Karpas-422 (cell line): ENCODE results near the gene MILR1. TPM values are rescaled to one million over a fixed set of nuclear protein-coding genes. Genes with fewer than 3 reads are reported as not detected.

Experiments
- DNase-seq: peaks from one replicate; pipeline ENCODE4 v3.0.0-alpha.2; 2015
- H2AFZ ChIP-seq: fragments of 200-600 bp; sonication (generic); 2 replicates; pipeline ENCODE4 v1.6.1; 2014; ENCODE audit warnings: antibody characterized with exemption, low read length, mixed read lengths
- H3K27ac ChIP-seq: fragments of 200-600 bp; sonication (generic); 2 replicates; pipeline ENCODE4 v1.5.1; 2014; ENCODE audit warnings: mild to moderate bottlenecking, low read length, moderate library complexity
- H3K27me3 ChIP-seq: fragments of 200-600 bp; sonication (generic); 2 replicates; pipeline ENCODE4 v1.6.1; 2014; ENCODE audit warnings: low read length, mixed read lengths
- H3K36me3 ChIP-seq: fragments of 200-600 bp; sonication (generic); 2 replicates; pipeline ENCODE4 v1.6.1; 2014; ENCODE audit warnings: low read length, mixed read lengths; ENCODE audit not compliant: insufficient read depth
- H3K4me1 ChIP-seq: fragments of 200-600 bp; sonication (generic); 2 replicates; pipeline ENCODE4 v1.6.1; 2014; ENCODE audit warnings: mild to moderate bottlenecking, low read length, mixed read lengths
- H3K4me2 ChIP-seq: fragments of 200-600 bp; sonication (generic); 2 replicates; pipeline ENCODE4 v1.6.1; 2014; ENCODE audit warnings: low read length, low read depth, mild to moderate bottlenecking; ENCODE audit not compliant: poor library complexity, severe bottlenecking
- H3K4me3 ChIP-seq: fragments of 200-600 bp; sonication (generic); 2 replicates; pipeline ENCODE4 v1.5.1; 2014; ENCODE audit warnings: mild to moderate bottlenecking, antibody characterized with exemption, low read length, mixed read lengths
- H3K79me2 ChIP-seq: fragments of 200-600 bp; sonication (generic); 2 replicates; pipeline ENCODE4 v1.6.1; 2014; ENCODE audit warnings: mild to moderate bottlenecking, low read length, mixed read lengths
- H3K9ac ChIP-seq: fragments of 200-600 bp; sonication (generic); 2 replicates; pipeline ENCODE4 v1.6.0; 2014; ENCODE audit warnings: low read length
- H3K9me2 ChIP-seq: fragments of 200-600 bp; sonication (generic), shearing (Covaris generic); replicated peaks from 2 replicates; pipeline ENCODE4 v1.6.0; 2014; ENCODE audit warnings: mild to moderate bottlenecking, low read length, moderate library complexity; ENCODE audit not compliant: insufficient read depth
- H3K9me3 ChIP-seq: fragments of 300-700, 200-600 bp; sonication (generic); 2 replicates; pipeline ENCODE4 v1.6.1; 2014; ENCODE audit warnings: low read length, mixed read lengths
- H4K20me1 ChIP-seq: fragments of 200-600 bp; sonication (generic); 2 replicates; pipeline ENCODE4 v1.6.1; 2014; ENCODE audit warnings: mild to moderate bottlenecking, antibody characterized with exemption, low read length, low read depth; ENCODE audit not compliant: insufficient read depth
- total RNA-seq: library from RNA; depleted of rRNA; stranded (reverse); fragments of >200 nt; shearing (Covaris generic); gene quantifications from 2 replicates; pipeline ENCODE4 v1.2.3, GENCODE V29; 2014; ENCODE audit warnings: low replicate concordance

MILR1 gene
- total RNA-seq, 1 experiment from 2014 or later: 156 TPM

- Histone ChIP-seq H2AFZ (no peak overlapping the region), H3K9me3 (no peaks in the 10 kb centered on the region), H3K79me2 (peaks cover 52% of the 10 kb centered on the region), H4K20me1 (peaks cover 77% of the 10 kb centered on the region), H3K4me2 (peak overlapping the region; percentile 97), H3K9me2 (no peaks in the 10 kb centered on the region), H3K9ac (0 out of 2 replicates have a peak overlapping the region, but pooled peaks have one; percentile 5), H3K4me1 (peaks cover 74% of the 10 kb centered on the region), H3K36me3 (peaks cover 69% of the 10 kb centered on the region), H3K27ac (peak overlapping the region; percentile 94; the same call in 1 of the 2 replicates), H3K27me3 (no peaks in the 10 kb centered on the region), H3K4me3 (no peak overlapping the region)
- no peak for DNase-seq
Measured at GRCh38 chr17:64503341-64503740, 54.4 kb downstream of the MILR1 start.

DNA sequence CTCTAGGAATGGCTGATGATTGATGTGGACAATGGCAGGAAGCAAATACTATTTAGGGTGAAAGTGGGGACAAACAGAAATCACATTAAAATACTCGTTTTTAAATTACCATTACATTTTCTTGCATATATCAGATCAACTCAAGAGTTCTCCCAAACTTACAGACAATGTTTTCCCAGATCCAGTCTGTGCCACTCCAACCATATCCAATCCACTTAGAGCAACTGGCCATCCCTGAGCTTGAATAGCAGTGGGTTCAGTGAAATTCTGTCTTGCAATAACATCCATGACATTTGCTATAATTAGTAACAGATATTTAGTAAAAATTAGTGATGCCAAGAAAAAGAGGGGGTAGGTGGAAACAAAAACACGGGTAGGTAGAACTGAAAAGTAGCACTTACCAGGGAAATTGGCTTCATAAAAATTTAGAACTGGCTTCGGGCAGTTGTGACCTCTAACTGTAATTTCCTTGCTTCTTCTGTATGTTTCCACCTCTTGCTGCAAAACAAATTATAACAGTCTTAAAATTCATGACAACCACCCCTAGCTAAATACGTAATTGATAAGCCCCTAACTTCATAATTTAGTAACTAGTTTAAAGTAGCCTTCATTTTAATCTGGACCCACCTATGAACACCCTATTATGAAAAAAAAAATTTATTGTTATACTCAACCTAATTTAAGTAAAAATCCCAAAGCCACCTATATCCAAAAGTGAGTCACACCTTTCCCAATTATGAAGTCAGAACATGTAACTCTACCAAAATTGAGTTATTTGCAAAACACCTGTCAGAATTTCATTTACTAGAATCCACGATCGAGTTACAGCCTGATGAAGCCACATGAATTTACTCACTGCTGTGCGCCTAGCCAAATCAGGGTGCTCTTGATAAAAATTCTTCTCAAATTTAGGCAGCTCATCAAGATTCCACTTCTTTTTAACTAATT lies 55.2 kb downstream of the MILR1 start:
- H3K4me1 ChIP-seq: peaks cover 69% of the 10 kb centered on the region
- peak overlapping the region; percentile 94 for H3K27ac ChIP-seq
- H2AFZ ChIP-seq: no peak overlapping the region
- H3K4me2 ChIP-seq: peak overlapping the region; percentile 97
- peak overlapping the region; percentile 100 for H3K9ac ChIP-seq
- DNase-seq: no peak
- no peaks in the 10 kb centered on the region for H3K9me2 ChIP-seq
- no peaks in the 10 kb centered on the region for H3K9me3 ChIP-seq
- peak overlapping the region; percentile 97 for H3K4me3 ChIP-seq
- no peaks in the 10 kb centered on the region for H3K27me3 ChIP-seq
- peaks cover 66% of the 10 kb centered on the region for H3K36me3 ChIP-seq
- peaks cover 59% of the 10 kb centered on the region for H3K79me2 ChIP-seq
- peaks cover 75% of the 10 kb centered on the region for H4K20me1 ChIP-seq

GRCh38 chr17:64504769-64505339 lies 55.9 kb downstream of the MILR1 start:
- Histone ChIP-seq H3K27ac (peak overlapping the region; percentile 94), H3K4me1 (peaks cover 61% of the 10 kb centered on the region), H3K79me2 (peaks cover 64% of the 10 kb centered on the region), H3K9ac (peak overlapping the region; percentile 100), H4K20me1 (peaks cover 73% of the 10 kb centered on the region), H2AFZ (no peak overlapping the region), H3K27me3 (no peaks in the 10 kb centered on the region), H3K9me2 (no peaks in the 10 kb centered on the region), H3K4me2 (peak overlapping the region; percentile 97), H3K4me3 (peak overlapping the region; percentile 97), H3K9me3 (no peaks in the 10 kb centered on the region), H3K36me3 (peaks cover 64% of the 10 kb centered on the region)
- DNase-seq: no peak

GRCh38 chr17:64505340-64506200 lies 56.7 kb downstream of the MILR1 start:
- Histone ChIP-seq H3K9me2 (no peaks in the 10 kb centered on the region), H3K4me3 (peak overlapping the region; percentile 97), H2AFZ (no peak overlapping the region), H3K9me3 (no peaks in the 10 kb centered on the region), H3K27me3 (no peaks in the 10 kb centered on the region), H3K4me1 (peaks cover 54% of the 10 kb centered on the region), H3K9ac (peak overlapping the region; percentile 100), H3K36me3 (peaks cover 62% of the 10 kb centered on the region), H3K4me2 (peak overlapping the region; percentile 97), H3K27ac (peak overlapping the region; percentile 94), H4K20me1 (peaks cover 69% of the 10 kb centered on the region), H3K79me2 (peaks cover 66% of the 10 kb centered on the region)
- peak; percentile 94 for DNase-seq

GRCh38 chr17:64506201-64506575 lies 57.3 kb downstream of the MILR1 start, which contains the start of gene DDX5:
Gene DDX5, minus strand, starts transcription at chr17:64506289. Its CDS starts 170 bp downstream, at chr17:64506119.
- peak within 1 kb of the TSS; percentile 97 for H3K4me3 ChIP-seq
- H3K27ac ChIP-seq: peak within 1 kb of the TSS; percentile 94
- H4K20me1 ChIP-seq: peaks cover 63% of the 10 kb centered on the region
- no peaks in the 10 kb centered on the region for H3K9me2 ChIP-seq
- peak within 1 kb of the TSS; percentile 49 for H2AFZ ChIP-seq
- peaks cover 55% of the 10 kb centered on the region for H3K36me3 ChIP-seq
- H3K9me3 ChIP-seq: no peaks in the 10 kb centered on the region
- H3K27me3 ChIP-seq: no peaks in the 10 kb centered on the region
- H3K79me2 ChIP-seq: peaks cover 66% of the 10 kb centered on the region
- no peak for DNase-seq
- peaks cover 49% of the 10 kb centered on the region for H3K4me1 ChIP-seq
- H3K4me2 ChIP-seq: peak within 1 kb of the TSS; percentile 97
- H3K9ac ChIP-seq: peak within 1 kb of the TSS; percentile 100

DNA sequence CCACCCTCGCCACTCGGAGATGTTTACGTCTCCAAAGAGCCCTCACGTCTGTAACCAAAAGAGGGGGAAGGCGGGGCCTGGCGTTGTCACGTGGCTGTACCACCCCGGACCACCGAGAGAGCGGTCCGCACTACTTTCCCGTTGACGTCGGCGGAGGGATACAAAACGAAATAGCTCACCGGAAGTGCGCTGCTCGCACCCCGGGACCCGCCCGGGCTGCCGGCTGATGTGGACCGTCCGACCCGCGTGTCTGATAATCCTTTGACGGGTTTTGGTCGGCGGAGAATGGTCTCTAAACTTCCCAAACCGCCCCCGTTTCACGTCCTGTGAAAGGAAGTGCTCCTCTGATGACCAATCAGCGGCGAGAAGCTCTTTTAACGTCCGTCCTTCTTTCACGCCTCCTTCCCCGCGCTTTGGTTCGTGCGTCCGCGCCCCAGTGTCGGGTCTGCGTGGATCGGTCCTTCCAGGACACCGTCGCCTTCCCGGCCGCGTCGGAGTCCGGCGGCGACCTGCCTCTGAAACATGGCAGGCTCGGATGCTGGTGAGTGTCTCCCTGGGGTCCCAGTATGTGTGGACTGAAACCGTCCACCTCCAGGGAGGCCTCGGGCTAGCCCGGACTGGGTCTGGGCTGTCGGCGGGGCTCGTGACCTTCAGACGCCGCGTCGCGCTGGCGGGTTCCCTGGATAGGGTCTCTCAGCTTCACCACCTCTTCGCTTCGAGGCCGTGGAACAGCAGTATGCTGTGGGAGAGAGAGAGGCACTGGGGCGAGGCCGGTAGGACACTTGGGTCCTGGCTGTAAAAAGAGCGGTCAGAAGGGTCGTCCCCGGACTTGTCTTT lies 57.9 kb downstream of the MILR1 start, which contains the start of gene CEP95:
Gene CEP95 (plus strand): TSS at position 402 of the 837 bp plus-strand sequence. CDS start 121 bp downstream, at position 523.
- H3K4me2 ChIP-seq: peak within 1 kb of the TSS; percentile 97
- H3K4me1 ChIP-seq: peaks cover 42% of the 10 kb centered on the region
- H3K27me3 ChIP-seq: no peaks in the 10 kb centered on the region
- peaks cover 50% of the 10 kb centered on the region for H3K36me3 ChIP-seq
- H4K20me1 ChIP-seq: peaks cover 58% of the 10 kb centered on the region
- peak; percentile 99 for DNase-seq
- peak within 1 kb of the TSS; percentile 100 for H3K9ac ChIP-seq
- peaks cover 67% of the 10 kb centered on the region for H3K79me2 ChIP-seq
- H3K9me2 ChIP-seq: no peaks in the 10 kb centered on the region
- peak within 1 kb of the TSS; percentile 97 for H3K4me3 ChIP-seq
- H3K9me3 ChIP-seq: no peaks in the 10 kb centered on the region
- peak within 1 kb of the TSS; percentile 94 for H3K27ac ChIP-seq
- H2AFZ ChIP-seq: peak within 1 kb of the TSS; percentile 49

GRCh38 chr17:64507413-64507782 lies 58.5 kb downstream of the MILR1 start:
- Histone ChIP-seq H3K9me3 (no peaks in the 10 kb centered on the region), H3K9me2 (no peaks in the 10 kb centered on the region), H3K9ac (peak overlapping the region; percentile 100), H3K4me1 (peaks cover 36% of the 10 kb centered on the region), H3K4me3 (peak overlapping the region; percentile 97), H2AFZ (peak overlapping the region; percentile 49; the same call in 1 of the 2 replicates), H3K27ac (peak overlapping the region; percentile 94), H3K79me2 (peaks cover 71% of the 10 kb centered on the region), H3K27me3 (no peaks in the 10 kb centered on the region), H3K36me3 (peaks cover 48% of the 10 kb centered on the region), H4K20me1 (peaks cover 53% of the 10 kb centered on the region), H3K4me2 (peak overlapping the region; percentile 97)
- peak; percentile 86 for DNase-seq
